VCaP (cell line): ENCODE data around the gene EPPIN.
"Not testable (repeated sequence)": the region's sequence is repeated elsewhere in the genome, so short reads cannot be mapped to it uniquely, and the experiment has no call there.

Source experiments
- H3K27ac ChIP-seq: fragments of 450-650 bp; 2 replicates; pipeline ENCODE4 v1.5.1; 2017
- CTCF ChIP-seq: fragments of 450-650 bp; conservative IDR thresholded peaks from 2 replicates; pipeline ENCODE4 v1.5.1; 2017; ENCODE audit warnings: mild to moderate bottlenecking, moderate library complexity

Gene EPPIN

GRCh38 chr20:45547206-45547770, at the start of gene EPPIN:
EPPIN (minus strand) TSS chr20:45547401; CDS start chr20:45547357, 44 bp downstream.
- no peak for TF ChIP-seq CTCF
- H3K27ac ChIP-seq, result no peak within 1 kb of the TSS

DNA sequence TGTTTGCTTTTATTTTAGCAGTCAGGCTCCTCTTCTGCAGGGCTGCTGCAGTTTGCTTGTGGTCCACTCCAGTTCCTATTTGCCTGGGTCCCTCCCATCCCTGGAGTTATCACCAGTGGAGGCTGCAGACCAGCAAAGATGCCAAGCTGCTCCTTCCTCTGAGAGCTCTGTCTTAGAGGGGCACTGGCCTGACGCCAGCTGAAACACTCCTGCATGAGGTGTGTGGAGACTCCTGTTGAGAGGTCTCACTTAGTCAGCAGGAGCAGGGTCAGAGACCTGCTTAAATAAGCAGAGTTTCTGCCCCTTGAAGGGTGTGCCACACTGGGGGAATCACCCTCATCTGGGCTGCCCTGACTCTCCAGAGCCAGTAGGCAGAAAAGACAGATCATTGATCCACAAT, 48.0 kb upstream of the EPPIN start:
- no peak for TF ChIP-seq CTCF
- H3K27ac ChIP-seq, result no peak overlapping the region

GRCh38 chr20:45593498-45593897, 46.3 kb upstream of the EPPIN start:
- no peak overlapping the region for H3K27ac ChIP-seq
- no peak for TF ChIP-seq CTCF

GRCh38 chr20:45592574-45593189, 45.5 kb upstream of the EPPIN start:
- peak; percentile 98 for TF ChIP-seq CTCF
- H3K27ac ChIP-seq, result no peak overlapping the region

GRCh38 chr20:45589725-45590124, 42.5 kb upstream of the EPPIN start:
- TF ChIP-seq CTCF, result no peak
- H3K27ac ChIP-seq, result no peak overlapping the region

DNA sequence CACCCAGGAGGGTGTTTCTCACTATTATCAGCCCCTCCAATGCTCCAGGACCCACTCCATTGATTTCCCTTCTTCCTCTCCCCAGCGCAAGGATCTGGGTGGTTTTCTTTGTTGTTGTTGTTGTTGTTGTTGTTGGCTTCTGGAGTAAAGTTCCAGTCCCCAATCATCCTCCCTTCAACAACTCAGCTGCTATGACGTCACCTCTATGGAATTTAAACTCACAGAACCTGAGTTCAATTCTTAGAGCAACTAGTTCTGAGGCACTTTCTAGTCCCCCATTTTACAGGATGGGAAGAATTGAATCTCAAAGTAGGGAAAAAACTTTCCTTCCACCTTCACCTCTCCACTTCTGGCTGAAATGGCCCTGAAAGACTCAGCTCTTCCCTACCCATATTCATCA, 41.6 kb upstream of the EPPIN start:
- TF ChIP-seq CTCF, result no peak
- no peak overlapping the region for H3K27ac ChIP-seq

DNA sequence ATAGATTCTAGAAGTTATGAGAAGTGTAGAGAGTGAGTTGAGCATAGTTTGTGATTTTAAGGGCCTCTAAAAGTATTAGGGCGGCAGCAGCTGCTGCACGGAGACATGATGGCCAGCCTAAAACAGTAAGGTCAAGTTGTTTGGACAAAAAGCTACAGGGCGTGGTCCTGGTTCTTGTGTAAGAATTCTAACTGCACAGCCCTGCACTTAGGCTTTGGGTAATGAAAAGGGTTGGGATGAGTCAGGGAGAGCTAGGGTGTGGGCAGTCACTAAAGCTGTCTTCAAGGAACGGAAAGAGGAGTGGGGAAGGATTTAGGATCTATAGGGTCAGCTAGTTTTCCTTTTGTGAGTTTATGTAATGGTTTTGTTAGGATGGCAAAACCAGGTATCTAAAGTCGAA, 38.8 kb upstream of the EPPIN start:
- H3K27ac ChIP-seq, result not testable (repeated sequence)

DNA sequence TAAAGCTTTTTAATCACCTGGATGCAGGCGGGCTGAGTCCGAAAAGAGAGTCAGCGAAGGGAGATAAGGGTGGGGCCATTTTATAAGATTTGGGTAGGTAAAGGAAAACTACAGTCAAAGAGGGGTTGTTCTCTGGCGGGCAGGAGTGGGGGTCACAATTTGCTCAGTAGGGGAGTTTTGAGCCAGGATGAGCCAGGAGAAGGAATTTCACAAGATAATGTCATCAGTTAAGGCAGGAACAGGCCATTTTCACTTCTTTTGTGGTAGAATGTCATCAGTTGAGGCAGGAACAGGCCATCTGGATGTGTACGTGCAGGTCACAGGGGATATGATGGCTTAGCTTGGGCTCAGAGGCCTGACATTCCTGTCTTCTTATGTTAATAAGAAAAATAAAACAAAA, 37.1 kb upstream of the EPPIN start:
- peak overlapping the region; percentile 52; the same call in 1 of the 2 replicates for H3K27ac ChIP-seq
